ENCODE results near the gene PLEKHB2.
"Not testable (repeated sequence)": the region's sequence is repeated elsewhere in the genome, so short reads cannot be mapped to it uniquely, and the experiment has no call there.

The PLEKHB2 gene

DNA sequence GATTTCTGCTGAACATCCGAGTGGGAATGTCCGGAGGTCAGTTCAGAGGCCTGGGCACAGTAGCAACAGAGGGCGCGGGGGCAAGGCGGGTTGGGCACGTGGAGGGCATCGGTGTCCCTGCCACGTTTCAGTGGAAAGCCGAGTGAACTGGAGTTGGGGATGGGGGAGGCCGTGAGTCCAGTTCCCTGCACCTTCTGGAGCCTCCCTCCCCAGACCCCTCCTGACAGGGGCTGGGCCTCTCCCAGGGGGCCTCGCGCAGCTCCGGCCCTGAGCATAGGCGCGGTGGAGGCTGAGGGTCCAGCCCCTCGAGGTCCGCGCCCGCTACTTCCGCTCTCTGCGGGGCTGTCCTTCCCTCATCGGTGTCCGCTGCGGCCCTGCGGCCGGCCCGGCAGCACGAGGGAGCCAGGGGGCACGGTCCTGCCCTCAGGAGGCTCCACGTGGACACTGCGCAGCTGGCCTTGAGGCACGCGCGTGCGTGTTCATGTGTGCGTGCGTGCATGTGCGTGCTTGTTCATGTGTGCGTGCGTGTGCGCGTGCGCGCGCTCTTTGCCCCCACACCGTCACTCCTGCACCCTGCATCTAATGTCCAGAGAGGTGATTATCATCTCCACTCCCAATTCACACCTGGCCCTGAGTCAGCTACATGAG is 50.2 kb downstream of the PLEKHB2 start:
- no peak for DNase-seq (ENCODE audit: low spot score)
- TF ChIP-seq, protein P1, sequence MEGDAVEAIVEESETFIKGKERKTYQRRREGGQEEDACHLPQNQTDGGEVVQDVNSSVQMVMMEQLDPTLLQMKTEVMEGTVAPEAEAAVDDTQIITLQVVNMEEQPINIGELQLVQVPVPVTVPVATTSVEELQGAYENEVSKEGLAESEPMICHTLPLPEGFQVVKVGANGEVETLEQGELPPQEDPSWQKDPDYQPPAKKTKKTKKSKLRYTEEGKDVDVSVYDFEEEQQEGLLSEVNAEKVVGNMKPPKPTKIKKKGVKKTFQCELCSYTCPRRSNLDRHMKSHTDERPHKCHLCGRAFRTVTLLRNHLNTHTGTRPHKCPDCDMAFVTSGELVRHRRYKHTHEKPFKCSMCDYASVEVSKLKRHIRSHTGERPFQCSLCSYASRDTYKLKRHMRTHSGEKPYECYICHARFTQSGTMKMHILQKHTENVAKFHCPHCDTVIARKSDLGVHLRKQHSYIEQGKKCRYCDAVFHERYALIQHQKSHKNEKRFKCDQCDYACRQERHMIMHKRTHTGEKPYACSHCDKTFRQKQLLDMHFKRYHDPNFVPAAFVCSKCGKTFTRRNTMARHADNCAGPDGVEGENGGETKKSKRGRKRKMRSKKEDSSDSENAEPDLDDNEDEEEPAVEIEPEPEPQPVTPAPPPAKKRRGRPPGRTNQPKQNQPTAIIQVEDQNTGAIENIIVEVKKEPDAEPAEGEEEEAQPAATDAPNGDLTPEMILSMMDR (IDR thresholded peaks at IDR 0.05; ENCODE audit: extremely low read depth, missing control alignments): no peak

DNA sequence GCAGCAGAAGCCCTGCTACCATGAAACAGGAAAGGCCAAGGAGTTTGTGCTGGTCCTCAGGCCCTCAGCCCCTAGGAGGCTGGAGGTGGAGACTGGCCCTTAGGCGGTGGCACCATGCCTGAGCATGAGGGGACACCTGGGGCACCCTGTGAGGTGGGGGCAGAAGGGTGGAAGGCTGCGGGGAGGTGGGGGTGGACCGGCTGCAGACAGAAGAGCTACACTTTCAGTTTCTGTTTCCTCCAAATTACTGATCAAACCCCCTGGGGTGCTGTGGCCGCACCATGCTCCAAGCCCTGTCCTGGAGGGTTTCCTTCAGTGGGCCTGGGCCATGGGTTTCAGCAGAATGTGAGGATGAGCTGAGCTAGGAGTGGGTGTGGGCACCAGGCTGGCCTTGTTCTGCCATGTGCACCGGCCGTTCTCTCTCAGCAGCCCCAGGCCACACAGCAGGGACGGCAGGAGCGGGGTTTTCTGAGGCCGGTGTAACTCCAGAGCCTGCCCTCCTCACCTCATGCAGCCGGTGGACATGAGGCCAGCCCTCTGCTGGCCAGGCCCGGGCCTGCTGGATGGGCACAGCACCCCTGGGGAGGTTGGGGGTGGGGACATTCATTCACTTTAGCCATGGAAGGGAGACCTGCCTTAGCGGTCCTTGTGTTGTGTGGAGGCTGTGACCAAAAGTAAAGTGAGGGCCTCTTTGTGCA is 51.5 kb downstream of the PLEKHB2 start:
- TF ChIP-seq, protein P1 (IDR thresholded peaks at IDR 0.05; ENCODE audit: extremely low read depth, missing control alignments): no peak
- DNase-seq (ENCODE audit: low spot score): peak; percentile 68

DNA sequence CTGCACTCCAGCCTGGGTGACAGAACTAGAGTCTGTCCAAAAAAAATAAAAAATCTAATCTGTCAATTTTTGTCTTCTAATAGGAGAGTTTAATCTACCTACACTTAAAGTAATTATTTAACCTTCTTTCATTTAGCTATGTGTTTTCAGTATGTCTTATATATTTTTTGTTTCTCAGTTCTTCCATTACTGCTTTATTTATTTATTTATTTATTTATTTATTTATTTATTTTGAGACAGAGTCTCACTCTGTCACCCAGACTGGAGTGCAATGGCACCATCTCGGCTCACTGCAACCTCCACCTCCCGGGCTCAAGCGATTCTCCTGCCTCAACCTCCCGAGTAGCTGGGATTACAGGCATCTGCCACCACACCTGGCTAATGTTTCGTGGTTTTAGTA is 60.4 kb downstream of the PLEKHB2 start:
- DNase-seq (ENCODE audit: low spot score): not testable (repeated sequence)

DNA sequence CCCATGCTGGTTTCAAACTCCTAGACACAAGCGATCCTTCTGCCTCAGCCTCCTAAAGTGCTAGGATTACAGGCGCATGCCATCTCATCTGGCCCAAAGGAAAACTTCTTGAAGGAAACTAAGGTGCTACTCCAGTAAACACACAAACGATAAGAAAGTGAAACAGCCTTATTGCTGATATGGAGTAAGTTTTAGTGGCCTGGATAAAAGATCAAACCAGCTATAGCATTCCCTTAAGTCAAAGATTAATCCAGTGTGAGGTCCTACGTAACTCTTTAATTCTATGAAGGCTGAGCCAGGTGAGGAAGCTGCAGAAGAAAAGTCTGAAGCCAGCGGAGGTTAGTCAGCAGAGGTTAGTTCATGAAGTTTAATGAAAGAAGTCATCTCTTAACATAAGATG is 63.4 kb downstream of the PLEKHB2 start:
- TF ChIP-seq, protein P1 (IDR thresholded peaks at IDR 0.05; ENCODE audit: extremely low read depth, missing control alignments): no peak
- DNase-seq (ENCODE audit: low spot score): no peak

DNA sequence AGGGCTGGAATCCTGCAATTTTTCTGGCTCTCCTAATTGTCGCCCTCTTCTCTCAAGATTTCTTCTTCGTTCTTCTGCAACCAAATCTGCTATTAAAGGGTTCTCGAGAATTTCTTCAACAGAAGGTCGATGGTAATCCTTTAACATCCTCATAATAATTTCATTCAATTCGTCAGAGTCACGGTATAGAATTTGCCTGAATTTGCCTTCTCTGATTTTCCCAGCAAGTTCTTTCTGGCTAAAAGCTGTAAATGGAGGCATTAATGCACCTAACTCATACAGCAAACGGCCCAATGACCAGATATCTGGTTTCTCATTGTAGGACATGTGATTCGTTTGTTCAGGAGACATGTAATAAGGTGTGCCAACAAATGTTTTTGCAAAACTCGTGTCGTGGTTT is 72.9 kb downstream of the PLEKHB2 start:
- not testable (repeated sequence) for DNase-seq (ENCODE audit: low spot score)

DNA sequence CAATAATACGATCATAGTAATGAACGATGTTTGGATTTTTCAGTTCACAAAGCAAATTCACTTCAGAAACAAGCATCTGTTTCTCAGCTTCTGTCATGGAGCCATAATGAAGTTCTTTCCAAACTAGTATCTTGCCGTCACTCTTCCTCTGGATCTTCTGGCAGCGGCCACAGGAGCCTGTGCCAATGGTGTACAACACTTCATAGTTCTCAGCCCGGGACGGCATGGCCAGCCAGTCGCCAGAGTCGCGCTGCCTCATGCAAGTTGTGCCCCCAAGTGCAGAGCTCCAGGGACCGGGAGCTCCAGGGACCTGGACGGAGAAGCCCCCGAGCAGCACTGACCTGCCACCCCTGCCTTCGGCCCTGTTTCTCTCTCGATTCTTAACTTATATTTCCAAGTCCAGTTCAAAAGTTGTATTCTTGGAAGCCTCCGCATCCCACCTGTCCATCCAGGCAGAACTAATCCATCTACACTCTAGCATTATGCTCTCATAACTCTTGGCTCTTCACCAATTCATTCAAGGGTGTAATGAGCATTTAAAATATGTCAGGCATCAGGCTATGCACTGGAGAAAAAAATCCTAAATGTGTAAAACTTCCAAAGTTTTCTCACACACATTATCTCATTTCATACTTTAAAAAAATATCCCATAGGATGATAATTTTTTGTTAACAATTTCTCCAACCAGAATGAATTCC is 73.7 kb downstream of the PLEKHB2 start:
- DNase-seq (ENCODE audit: low spot score): not testable (repeated sequence)

DNA sequence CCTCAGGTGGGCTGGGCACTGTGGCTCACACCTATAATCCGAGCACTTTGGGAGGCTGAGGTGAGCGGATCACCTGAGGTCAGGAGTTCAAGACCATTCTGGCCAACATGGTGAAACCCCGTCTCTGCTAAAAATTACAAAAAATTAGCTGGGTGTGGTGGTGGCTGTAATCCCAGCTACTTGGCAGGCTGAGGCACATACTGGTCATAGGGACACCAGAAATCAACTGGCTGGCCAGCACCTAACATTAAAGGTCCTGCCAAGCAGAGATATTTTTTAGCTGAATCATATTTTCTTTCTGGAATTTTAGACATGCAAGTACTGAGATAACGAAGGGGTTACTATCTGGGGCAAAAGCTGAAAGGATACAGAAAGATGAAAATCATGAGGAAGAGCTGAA is 76.3 kb downstream of the PLEKHB2 start:
- not testable (repeated sequence) for DNase-seq (ENCODE audit: low spot score)

DNA sequence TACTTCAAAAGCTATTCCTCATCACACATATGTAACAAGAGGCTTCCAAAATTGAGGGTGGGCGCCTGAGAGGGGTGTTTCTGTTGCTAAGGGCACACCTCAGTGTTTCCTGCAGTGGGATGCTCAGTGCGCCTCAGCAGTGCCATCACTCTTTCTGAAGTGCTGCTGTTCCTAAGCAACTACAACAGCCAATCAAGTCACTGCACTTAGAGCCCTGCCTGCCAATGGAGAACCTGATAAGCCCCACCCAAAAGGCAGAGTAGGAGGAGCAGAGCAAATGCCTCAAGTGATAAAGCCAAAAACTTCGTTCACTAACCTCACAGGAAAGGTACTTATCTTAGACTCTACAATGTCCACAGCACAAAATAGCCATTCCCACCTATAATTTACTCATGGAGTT is 88.3 kb downstream of the PLEKHB2 start:
- DNase-seq (ENCODE audit: low spot score): not testable (repeated sequence)

DNA sequence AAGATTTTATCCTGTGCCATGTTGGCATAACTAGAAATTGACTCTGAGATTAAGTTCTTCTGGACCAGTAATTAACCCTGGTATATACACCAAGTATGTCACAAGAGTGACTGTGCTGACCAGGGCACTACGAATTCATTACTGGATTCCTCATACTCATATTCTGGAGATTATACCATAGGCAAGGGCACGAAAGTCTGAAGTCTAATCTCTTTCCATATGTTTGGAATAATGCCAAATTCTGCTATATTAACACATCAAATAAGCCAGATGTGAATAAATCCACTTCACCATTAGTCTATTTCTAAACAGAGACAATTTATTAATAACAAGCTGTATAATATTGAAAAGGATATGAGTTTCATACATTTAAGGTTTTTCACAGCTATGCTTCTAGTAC is 91.0 kb downstream of the PLEKHB2 start:
- not testable (repeated sequence) for DNase-seq (ENCODE audit: low spot score)
